Hematopoietic multipotent progenitor cell treated with erythropoietin and hydrocortisone succinate and interleukin-3 and kit ligand, for 8 days (in vitro differentiated cells): ENCODE data around the gene FBXW4.

Source experiments
- DNase-seq: peaks from one replicate; pipeline ENCODE4 v3.0.0-alpha.2; 2015

FBXW4 gene

DNA sequence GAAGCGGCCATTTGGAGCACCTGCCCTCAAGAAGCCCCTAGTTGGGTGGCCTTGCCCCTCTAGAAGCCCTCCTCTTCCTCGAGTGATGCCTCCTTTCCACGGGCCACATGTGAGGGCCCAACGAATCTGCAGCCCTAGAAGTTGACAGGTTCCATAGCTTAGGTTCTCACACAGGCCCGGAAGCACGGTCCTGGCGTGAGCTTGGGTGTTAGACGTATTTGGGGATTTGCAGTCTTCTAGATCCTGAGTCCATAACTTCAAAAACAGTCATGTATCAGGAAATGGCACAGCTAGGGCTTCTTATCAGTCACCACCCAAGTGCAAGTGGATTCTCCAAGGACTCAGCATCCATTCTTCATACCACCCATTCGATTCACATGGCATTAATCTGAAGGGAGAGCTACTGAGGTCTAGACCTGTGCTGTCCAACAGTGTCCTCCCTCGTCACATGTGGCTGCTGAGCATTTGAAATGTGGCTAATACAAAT, 477 bp upstream of the FBXW4 start:
- peak; percentile 60 for DNase-seq

DNA sequence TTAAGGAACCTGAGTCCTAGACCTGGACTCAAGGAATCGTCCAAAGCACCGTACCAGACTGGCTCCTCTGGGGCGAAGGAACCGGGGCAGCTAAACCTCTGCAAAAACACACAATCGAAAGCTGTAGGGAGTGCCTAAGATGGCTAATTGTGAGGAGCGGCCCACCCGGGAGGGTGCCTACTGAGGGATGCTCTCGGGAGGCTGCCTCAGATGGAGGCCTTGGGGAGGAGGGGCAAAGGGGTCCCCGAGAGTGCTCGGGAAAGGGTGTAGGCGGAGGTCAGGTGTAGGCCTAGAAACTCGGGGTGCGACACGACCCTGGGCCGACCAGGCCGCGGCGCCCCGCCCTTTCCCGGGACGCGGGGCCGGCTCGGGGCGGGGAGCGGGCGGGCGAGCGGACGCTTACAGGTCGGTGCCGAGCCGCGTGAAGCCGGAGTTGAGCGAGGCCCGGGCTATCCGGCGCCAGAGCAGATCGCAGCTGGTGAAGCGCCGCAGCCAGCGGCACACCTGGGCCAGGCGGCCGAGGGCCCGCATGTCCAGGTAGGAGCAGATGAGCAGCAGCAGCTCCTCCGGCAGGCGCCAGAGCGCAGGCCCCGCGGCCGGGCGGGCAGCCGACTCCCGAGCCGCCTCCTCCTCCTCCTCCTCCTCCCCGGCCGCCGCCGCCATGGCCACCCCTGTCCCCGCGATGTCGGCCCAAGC, 844 bp downstream of the FBXW4 start:
- DNase-seq: peak; percentile 67

DNA sequence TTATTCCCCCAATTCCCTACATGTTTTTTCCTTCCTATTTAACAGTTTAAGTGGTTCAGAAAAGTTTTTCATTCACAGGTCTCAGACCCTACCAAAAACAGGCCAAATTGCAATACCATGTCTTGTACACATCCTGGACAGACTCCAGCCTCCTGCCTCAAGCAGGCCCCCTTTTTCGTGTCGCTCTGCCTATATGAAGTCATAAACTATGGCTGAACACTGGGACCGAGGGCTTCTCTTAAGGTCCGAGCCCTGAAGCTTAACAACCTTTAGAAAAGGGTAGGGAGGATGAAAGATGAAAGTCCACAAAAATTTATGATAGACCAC, 1.4 kb downstream of the FBXW4 start:
- peak; percentile 63 for DNase-seq

DNA sequence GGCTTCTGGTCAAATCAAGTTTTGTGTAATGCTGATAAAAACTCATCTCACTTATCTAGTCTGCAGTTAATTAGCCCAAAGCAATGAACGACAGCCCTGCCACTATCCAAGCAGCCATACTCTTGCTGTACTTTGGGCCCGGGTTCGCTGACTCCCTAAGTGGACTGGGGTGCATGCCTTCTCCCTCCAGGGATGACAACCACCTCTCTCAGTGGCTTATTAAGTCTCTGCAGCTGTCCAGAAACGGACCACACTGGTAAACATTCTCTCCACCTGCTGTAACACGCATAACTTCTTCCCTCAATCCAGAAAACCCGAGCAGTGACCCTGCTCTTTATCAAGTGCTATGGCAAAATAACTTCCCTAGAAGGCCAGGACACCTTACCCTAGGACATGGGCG, 3.9 kb downstream of the FBXW4 start:
- no peak for DNase-seq

DNA sequence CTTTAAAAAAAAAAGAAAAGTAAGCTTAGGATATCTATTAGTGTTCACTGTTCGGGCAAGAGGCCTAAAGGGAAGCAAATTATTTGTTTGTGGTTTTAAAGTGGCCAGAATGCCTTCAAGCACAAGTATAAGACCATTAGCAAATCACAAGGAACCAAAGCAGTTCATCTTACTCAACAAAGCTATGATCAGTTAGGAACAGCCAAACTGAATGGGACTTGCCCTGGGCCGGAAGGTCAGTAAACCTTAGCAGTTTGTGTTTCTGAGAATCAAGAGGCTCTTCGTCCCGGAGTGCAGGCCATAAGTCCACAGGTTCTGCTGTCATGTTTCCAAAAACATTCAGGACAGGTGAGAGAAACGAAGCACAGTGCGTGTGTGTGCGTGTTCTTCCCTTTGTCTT, 4.5 kb downstream of the FBXW4 start:
- no peak for DNase-seq

DNA sequence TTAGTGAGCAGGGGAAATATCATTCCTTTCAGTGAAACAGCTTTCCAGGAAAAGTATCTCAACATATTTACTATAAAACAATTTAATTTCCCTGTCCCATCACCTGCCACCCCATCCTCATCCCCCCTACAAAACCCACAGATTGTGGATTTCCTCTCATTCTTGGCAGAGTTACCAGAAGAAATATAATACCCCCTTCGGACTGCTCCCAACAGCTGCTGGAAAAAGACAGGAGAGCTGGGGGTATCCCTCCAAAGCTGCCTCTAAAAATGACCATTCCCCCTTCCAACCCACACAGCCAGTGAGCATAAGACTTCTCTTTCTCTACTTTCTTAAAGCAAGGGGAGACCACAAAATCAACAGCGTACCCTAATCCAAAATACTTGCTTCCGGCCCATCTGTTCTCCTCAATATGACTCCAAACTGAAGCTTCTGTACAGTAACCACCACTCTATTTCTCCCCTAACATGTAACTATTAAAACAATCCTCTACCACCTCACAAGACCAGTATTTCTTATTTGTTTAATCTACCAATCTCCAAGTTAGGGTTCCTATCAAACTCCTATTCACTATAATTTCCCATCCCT, 7.8 kb downstream of the FBXW4 start:
- DNase-seq: no peak

DNA sequence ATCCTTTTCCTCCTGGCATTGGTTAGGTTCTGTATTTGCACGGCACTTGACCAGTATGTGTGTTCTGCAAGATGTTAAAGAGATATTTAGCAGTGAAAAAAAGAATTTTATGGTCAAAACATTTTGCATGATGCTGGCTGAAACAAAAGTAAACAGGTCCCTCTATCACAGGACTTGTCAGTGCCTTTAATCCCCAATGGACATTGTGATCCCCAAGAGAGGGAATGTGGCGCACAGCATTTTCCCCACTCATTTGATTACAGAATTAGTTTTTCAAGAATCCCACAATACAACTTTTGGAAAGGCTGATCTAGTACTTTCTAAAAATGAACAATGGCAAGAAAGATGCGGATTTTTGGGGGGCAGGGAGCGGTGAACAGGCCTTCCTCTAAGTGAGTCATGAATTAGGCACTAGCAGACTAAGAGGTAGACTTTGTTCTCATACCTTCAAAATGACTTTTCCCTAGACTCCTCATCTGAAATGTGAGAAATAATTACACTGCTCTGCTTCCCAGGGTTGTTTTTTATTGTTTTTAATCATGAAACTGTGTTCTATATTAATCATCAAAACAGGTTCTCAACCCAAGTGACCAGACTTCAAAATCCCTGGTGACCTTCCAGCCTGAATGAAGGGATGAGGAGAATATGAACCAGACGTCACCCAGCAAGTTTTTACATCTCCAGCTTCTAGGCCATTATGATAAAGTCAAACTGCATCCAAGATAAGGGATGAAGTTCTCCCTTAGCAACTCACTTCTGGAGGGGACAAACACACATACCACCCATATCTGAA, 8.6 kb downstream of the FBXW4 start:
- no peak for DNase-seq

DNA sequence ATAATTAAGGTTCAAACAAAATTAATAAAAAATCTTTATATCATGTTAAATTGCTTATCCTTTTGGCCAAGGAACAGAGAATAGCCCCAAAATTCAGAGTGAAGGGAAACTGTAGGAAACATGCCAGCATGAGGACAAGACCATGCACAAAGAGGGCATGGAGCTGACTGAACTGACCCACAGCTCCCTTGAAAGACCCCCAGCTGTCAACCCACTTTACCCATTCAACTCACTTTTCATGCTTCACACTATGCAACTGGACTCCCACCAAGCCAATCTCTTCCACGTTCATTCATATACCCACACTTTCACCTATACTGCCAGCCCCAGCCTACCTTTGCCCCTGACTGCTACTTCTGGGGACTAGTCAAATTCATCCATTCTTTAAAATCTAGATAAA, 10.2 kb downstream of the FBXW4 start:
- no peak for DNase-seq

DNA sequence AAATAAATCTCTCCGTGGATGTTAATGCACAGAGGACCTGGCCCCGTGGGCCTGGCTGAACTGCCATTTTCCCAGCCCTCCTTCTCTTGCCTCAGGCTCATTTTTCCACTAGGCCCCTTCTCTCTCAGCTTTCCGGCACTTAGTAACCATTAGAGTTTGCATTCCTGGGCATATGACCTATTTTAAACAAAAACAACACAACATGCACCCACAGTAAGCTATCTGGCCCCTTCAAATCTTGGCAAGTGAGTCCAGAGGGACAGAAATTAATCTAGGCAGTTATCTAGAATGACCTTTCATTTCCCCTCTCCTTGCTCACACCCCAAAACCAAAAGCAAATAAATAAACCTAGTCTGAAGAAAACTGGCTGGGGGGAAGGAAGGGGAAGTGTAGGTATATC, 11.7 kb downstream of the FBXW4 start:
- no peak for DNase-seq

DNA sequence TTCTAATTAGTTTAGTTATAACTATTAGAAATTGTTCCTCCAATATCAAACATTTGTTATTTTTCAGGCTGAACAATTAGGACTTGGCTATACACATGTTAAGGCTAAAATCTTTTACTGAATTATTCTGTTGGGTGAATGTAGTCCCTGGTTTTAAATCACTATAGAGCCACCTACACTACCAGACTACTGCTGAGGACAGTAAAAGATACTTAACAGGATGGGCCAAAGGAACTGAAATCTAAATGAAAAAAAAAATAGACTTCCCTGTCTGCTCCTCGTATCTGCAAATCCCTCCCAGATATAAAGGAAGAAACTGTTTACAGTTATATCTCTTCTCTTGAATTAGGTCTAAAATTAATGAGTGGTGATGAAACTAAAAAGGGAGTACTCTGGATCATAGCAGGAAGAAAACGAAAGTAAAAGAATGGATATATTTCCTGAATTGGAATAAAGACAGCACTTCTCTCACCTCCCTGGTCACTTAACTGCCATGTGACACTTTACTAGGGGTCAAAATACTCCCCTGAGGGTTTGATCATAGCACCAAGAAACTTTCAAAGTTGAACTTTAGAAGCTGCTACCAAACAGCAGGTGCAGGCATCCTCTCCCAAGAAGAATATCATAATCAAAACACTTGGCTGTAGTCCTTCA, 12.7 kb downstream of the FBXW4 start:
- DNase-seq: no peak

DNA sequence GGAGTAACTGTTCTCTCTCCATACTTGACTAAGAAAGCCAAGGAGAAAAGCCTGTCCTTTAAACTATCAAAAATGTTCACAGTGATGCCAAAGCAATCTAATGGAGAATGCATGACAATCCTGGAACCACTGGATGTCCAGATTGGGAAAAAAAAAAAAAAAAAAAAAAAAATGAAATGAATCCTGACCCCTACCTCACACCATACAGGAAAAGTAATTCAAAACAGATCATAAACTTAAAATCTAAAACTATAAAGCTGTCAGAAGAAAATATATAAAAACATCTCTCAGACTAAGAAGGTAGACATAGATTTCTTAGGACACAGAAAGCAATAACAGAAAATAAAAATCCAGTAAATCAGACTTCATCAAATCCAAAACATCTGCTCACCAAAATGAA, 18.4 kb downstream of the FBXW4 start:
- DNase-seq: no peak

DNA sequence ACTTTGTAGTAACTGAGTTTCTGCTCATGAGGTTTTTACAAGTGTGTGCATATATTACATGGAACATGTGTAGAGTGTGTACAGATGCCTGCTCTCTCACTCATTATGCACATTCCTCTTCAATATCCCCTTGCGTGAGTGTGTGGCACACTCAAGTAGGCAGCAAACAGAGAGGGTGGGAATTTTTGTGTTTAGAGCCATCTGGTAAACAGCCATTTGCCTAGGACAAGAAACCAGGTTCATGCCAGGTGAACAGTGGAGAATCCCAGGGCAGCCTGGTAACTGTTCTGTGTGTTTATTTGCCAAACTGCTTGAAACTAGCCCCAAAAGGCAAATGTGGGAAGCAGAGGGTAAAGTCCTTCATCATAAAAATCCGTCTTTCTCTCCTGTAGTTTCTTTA, 19.9 kb downstream of the FBXW4 start:
- no peak for DNase-seq

DNA sequence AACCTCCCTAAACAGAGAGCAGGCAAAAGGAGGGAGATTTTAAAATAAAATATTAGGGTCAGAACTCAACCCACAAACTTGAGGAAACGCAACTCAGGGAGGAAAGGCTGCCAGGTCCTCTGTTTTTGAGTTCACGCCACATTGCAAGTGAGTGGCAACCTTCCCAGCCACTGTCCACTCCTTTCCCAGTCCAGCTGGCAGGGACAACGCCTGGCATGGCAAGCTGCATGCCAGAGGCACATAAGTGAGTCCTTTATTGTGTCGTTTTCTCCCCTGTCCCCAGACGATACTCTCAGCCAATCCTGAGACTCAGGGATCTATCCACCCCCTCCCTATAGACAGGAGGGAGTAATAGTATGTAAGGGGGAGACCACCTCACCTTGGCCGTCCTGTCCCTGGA, 22.4 kb downstream of the FBXW4 start:
- no peak for DNase-seq

DNA sequence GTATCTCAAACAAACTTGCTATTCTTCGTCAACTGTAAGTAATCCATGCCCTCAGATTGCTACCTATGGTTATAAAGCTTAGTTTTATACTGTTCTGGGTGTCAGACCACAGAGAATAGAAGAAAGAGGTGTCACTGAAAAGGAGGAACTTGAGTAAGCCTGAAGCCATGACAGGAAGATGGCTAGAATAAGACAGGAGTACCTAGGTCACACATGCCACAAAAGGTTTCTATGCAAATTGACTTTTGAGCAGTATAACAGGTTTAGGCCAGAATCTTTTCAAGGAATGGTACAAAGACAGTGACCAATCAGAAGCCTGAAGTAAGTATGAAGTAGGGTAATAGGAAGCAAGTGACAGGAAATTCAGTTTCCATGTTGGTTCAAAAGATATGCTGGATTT, 23.5 kb downstream of the FBXW4 start:
- DNase-seq: no peak

DNA sequence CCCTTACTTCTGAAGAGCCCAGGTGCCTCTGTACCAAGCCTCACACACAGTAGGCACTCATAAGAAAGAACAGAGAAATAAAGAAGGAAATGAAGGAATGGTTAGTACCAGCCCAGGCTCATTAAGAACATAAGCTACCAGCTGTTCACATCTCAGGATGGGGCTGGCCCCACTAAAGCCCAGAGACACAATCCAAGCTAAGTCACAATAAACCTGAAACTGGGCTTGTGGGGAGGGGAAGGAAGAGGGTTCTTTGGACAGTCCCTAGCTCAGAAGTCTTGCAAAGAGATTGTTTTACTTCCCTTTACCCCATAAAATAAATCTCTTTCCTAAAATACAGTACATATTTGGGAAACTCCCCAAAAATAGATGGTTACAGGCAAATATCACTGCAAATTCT, 24.3 kb downstream of the FBXW4 start:
- no peak for DNase-seq

DNA sequence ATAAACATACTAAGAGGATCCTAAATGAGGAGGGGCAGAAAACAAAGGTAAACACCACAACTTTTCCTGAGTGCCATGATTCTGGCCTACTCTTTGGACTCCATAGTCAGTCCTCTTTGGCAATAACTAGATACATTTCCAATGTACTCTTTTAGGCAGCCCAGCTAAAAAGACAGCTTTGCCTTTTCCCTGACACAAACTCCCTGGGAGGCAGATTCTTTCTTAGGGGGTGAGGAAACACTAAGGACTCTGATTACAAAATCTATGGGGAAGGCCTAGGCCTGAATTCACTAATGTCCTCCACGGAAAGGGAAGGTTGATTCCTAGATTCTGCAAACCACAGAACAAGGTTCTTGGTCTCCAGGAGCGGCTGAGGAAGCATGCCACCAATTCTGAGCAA, 25.8 kb downstream of the FBXW4 start:
- DNase-seq: no peak

DNA sequence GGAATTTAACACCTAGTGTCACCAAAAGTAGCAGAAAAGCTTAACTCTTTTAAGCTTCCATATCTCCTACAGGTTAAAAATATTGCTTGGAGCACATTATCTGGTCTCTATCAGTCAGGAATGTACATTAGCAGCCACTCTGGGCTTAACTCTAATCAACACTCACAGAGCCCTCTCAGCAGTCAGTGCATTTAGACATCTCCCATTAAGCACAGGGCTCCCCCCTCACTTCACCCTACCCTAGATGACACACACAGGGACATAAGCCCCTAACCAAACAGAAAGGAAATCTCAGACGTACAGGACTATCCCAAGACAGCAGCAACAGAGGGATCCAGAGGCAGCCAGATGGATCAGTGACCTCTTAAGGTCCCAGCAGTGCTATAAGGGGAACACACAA, 26.4 kb downstream of the FBXW4 start:
- no peak for DNase-seq

DNA sequence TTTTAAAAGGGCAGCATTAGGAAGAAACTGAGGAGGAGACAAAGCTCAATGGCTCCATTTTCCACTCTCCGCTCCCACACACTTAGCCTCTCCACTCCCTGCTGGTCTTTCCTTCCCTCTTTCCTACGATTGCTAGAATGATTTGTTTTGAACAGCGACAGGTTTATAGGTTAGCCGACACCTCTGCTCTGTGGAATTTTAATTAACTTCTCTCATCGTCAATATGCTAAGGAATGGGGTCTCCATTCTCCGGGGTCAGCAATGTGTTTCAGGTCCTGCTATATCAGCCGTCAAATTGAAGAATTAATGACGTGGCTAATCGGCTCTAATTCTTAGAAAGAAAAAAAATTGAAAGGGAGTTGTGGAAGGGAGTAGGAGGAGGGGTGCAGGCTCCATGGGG, 28.9 kb downstream of the FBXW4 start:
- DNase-seq: no peak

DNA sequence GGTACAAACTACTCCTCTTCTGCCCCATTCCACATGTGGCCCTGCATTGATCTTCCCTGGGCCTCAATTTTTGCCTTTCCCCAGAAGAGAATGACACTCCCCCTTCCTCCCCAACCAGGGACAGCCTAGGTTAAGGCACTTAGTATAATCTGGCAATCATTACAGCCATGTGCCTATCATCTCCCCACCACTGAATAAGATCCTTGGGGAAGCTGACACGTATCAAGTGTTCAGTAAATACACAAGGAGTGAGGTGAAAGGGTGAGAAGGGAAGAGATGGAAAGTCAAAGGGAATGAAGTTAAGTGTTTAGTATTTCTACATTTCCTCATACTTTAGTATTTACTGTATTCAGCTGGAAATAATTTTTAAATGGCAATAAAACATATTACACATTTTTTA, 31.9 kb downstream of the FBXW4 start:
- DNase-seq: no peak

DNA sequence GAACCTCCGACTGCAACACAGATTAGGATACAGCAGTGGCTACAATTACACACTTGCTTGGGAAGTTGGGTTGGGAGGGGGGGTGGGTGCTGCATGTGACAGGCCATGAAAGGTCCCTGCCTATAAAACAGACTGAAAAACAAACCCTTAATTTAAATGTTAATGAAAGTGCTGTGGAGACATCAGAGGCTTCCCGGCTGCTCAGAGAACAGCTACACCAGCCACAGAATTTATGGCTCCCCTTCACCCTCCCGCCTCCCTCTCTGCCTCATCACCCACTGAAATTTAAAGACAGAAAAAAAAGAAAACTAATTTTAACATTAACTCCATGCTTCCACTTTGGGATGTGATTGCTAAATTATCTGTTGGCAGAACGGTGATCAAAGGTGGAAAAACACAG, 34.7 kb downstream of the FBXW4 start:
- no peak for DNase-seq

DNA sequence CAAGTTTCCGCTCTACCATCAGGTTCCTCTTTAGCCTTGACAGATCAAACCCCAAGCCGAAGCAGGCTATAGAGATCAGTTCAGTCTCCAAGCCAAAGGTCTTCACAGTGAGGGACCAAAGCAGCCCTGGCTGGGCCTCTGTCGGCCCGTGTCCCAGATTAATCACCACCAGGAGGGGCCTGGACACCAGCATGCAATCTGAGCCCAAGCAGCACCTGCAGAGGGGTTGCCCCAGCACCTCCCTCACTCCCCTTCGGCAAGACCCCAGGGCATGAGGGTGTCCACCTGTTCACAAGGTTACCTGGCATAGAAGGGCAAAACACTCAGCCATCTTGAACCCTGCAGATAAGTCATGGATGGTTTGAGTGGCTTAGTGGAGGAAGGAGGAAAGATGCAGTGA, 36.0 kb downstream of the FBXW4 start:
- no peak for DNase-seq

DNA sequence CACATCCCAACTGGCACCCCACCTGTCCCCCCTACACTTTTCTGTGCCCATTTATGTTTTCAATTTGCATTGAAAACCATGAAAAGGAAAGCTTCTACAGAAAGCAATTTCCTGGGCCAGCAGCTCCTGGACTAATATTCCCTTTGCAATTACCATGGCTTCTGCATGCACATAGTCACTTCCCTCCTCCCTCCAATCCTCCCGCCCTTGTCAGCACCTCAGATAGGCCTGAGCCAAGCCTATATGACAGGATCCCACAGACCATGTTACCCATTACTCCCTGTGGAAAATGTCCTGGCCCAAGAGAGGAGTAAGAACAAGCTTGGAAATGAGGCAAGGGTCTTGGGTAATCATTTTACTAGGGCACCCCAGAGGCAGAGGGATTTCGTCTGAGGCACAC, 38.1 kb downstream of the FBXW4 start:
- DNase-seq: no peak

DNA sequence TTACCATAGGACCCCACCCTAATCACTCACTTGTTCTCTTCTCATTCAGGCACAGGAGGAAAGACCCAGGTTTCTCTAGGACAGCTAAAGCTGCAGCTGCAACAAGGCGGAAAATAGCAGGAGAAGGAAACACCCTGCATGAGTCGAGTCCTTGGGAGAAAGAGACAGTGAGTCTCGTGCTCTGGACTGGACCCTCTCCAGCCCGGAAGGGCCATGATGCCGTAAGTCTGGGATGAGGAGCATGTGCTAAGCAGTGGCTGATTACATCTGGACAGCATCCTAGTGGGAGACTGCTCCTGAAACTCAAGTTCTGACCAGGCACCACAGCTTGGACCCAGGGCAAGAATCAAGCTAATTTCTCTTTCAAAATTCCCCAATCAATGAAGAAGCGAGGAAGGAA, 39.4 kb downstream of the FBXW4 start:
- DNase-seq: no peak

DNA sequence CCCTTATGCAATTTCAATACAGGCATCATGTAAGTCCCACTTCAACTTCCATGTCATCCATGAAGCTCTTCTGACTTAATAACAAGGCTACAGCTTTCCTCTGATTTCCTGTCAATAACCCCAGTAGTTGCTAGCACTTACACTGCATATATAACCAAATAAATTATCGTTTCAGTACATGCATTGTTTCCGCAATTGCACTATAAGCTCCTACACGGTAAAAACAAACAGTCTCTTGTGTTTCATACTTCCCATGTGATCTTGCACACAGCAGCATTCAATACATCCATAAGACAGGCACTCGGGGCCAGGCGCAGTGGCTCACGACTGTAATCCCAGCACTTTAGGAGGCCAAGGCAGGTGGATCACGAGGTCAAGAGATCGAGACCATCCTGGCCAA, 41.4 kb downstream of the FBXW4 start:
- no peak for DNase-seq
